ENCODE measurements around the gene ZNF318. TPM values are rescaled to one million over a fixed set of nuclear protein-coding genes. Genes with fewer than 3 reads are reported as not detected.
A peak's percentile ranks its signal among the peaks of the same experiment; 100 is the strongest.

The ZNF318 gene
- total RNA-seq, 1 donor from 2014 or later: 19.8 TPM

DNA sequence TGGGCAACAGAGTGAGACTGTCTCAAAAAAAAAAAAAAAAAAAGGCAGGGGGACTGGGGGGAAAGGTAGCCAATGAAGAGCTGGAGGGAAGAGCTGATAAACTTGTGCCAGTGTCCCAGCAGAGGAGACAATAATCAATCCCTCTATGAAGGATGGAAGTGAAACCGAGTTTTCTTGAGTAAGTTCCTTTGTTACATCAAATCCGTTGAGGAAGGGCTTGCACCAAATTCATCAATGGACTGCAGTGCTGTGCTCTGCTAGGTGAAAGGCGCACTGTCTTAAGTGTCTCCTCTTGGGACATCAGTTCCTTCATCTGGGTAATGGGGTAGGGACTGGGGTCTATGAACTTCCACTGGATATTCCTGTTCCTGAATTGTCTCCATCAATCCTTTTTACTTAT, 57.8 kb downstream of the ZNF318 start:
- Mint-ChIP-seq H3K9me3 (ENCODE audit: low read depth) (no peaks in the 10 kb centered on the region), H3K4me3 (ENCODE audit: unreplicated experiment) (no peak overlapping the region), H3K36me3 (ENCODE audit: low read depth) (peaks cover 2% of the 10 kb centered on the region), H3K27me3 (ENCODE audit: low read depth) (peaks cover 9% of the 10 kb centered on the region), H3K27ac (ENCODE audit: unreplicated experiment) (no peak overlapping the region), H3K4me1 (ENCODE audit: low read depth) (peaks cover 7% of the 10 kb centered on the region)
- no peak for DNase-seq (ENCODE audit: low spot score)
- TF ChIP-seq, protein P1, sequence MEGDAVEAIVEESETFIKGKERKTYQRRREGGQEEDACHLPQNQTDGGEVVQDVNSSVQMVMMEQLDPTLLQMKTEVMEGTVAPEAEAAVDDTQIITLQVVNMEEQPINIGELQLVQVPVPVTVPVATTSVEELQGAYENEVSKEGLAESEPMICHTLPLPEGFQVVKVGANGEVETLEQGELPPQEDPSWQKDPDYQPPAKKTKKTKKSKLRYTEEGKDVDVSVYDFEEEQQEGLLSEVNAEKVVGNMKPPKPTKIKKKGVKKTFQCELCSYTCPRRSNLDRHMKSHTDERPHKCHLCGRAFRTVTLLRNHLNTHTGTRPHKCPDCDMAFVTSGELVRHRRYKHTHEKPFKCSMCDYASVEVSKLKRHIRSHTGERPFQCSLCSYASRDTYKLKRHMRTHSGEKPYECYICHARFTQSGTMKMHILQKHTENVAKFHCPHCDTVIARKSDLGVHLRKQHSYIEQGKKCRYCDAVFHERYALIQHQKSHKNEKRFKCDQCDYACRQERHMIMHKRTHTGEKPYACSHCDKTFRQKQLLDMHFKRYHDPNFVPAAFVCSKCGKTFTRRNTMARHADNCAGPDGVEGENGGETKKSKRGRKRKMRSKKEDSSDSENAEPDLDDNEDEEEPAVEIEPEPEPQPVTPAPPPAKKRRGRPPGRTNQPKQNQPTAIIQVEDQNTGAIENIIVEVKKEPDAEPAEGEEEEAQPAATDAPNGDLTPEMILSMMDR (IDR thresholded peaks at IDR 0.05): no peak

DNA sequence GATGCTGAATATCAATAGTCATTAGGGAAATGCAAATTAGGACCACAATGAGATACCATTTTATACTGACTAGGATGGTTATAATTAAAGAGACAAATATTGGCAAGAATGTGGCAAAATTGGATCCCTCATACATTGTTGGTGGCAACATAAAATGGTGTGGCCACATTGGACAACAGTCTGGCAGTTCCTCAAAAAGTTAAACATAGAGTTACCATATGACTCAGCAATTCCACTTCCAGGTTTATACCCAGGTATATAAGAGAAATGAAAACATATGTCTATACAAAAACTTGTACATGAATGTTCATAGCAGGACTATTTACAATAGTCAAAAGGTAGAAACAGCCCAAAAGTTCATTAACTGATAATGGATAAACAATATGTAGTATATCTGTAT, 58.8 kb downstream of the ZNF318 start:
- Mint-ChIP-seq H3K27me3 (ENCODE audit: low read depth) (peaks cover 7% of the 10 kb centered on the region), H3K27ac (ENCODE audit: unreplicated experiment) (no peak overlapping the region), H3K9me3 (ENCODE audit: low read depth) (no peaks in the 10 kb centered on the region), H3K4me3 (ENCODE audit: unreplicated experiment) (no peak overlapping the region), H3K4me1 (ENCODE audit: low read depth) (peaks cover 7% of the 10 kb centered on the region), H3K36me3 (ENCODE audit: low read depth) (no peaks in the 10 kb centered on the region)
- DNase-seq (ENCODE audit: low spot score): no peak
- TF ChIP-seq, protein P1 (IDR thresholded peaks at IDR 0.05): no peak

DNA sequence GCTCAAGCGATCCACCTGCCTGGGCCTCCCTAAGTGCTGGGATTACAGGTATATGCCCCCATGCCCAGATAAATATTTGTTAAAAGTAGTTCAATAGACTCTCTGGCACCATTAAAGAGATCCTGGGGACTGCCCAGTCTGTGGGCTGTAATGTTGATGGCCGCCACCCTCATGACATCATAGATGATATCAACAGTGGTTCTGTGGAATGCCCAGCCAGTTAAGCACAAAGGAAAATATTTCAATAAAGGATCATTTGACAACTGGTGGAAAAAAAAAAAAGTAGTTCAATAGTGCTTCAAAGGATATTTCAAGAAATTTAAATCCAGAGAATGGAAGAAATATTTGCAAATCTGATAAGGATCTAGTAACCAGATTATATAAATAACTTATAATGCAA, 59.3 kb downstream of the ZNF318 start:
- H3K4me3 Mint-ChIP-seq (ENCODE audit: unreplicated experiment): no peak overlapping the region
- DNase-seq (ENCODE audit: low spot score): no peak
- peaks cover 7% of the 10 kb centered on the region for H3K4me1 Mint-ChIP-seq (ENCODE audit: low read depth)
- TF ChIP-seq, protein P1 (IDR thresholded peaks at IDR 0.05): no peak
- H3K27me3 Mint-ChIP-seq (ENCODE audit: low read depth): peaks cover 7% of the 10 kb centered on the region
- H3K9me3 Mint-ChIP-seq (ENCODE audit: low read depth): no peaks in the 10 kb centered on the region
- no peaks in the 10 kb centered on the region for H3K36me3 Mint-ChIP-seq (ENCODE audit: low read depth)
- no peak overlapping the region for H3K27ac Mint-ChIP-seq (ENCODE audit: unreplicated experiment)

DNA sequence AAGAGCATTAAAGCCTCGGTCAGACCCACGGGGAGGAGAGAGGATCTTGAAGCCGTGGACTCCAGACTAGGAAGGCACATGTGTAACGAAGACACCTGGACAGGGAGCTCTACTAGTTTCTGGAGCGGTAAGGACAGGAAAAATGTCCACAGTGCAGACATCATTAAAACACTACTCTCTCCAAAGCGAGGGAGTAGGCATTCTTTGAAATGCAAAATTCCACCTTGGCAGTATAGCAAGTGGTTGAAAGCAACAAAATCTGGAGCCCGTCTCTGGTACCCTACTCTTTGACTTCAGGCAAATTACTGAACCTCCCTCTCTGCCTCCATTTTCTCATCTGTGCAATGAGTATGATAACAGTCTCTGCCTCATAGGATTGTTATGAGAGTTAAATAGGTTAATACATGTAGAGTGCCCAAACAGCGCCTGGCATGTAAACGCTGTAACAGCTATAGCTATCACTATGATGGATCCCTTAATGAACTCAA, 60.4 kb downstream of the ZNF318 start:
- H3K27ac Mint-ChIP-seq (ENCODE audit: unreplicated experiment): no peak overlapping the region
- H3K9me3 Mint-ChIP-seq (ENCODE audit: low read depth): no peaks in the 10 kb centered on the region
- no peak for DNase-seq (ENCODE audit: low spot score)
- no peaks in the 10 kb centered on the region for H3K36me3 Mint-ChIP-seq (ENCODE audit: low read depth)
- H3K4me3 Mint-ChIP-seq (ENCODE audit: unreplicated experiment): peak overlapping the region; percentile 66
- TF ChIP-seq, protein P1 (IDR thresholded peaks at IDR 0.05): no peak
- H3K27me3 Mint-ChIP-seq (ENCODE audit: low read depth): peaks cover 7% of the 10 kb centered on the region
- peaks cover 7% of the 10 kb centered on the region for H3K4me1 Mint-ChIP-seq (ENCODE audit: low read depth)

DNA sequence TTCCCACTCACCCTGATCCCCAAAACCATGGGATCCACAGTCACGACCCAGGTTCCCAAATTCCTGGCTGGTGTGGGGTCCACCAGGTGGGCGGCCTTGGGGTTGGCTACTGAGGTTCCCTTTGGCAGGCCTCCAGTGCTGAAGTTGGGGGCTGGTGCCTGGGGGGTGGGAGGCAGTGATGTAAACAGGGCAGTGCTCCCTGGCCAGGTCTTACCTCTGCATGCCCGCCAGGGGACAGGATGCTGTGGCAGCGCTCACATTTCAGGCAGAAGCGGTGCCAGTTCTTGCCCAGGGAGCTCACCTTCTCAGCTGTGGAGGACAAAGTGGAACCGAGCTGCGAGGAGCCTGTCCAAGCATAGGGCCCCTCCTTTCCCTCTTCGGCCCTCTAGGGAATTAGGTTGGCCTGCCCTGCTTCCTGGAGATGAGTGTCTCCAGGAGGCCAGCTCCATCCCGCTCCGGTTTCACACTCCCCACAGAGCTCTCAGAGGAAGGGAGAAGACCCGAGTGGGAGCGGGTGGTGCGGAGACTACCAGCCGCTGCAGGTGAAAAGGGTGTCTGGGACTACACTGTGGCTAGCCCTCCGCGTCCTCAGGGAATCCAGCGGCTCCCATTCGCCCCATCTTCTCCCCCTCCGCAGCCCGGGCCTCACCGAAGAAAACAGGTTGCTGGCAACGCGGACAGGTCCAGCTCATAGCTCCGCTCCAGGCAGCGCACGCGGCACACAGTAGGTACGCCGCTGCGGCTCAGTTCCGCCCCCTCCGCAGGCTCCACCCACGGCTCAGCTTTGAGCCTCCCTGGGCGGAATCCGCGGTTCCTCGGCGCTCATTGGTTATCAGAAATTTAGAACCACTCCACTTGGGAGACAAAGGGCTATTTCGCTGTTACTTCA, 61.1 kb downstream of the ZNF318 start, which contains the start of gene CRIP3:
Gene CRIP3 (minus strand): TSS at position 726 of the 889 bp plus-strand sequence. CDS start 34 bp downstream, at position 692.
- H3K36me3 Mint-ChIP-seq (ENCODE audit: low read depth): no peaks in the 10 kb centered on the region
- H3K4me3 Mint-ChIP-seq (ENCODE audit: unreplicated experiment): peak within 1 kb of the TSS; percentile 66
- TF ChIP-seq, protein P1 (IDR thresholded peaks at IDR 0.05): peak; percentile 60
- no peaks in the 10 kb centered on the region for H3K9me3 Mint-ChIP-seq (ENCODE audit: low read depth)
- DNase-seq (ENCODE audit: low spot score): no peak
- H3K4me1 Mint-ChIP-seq (ENCODE audit: low read depth): peaks cover 7% of the 10 kb centered on the region
- peaks cover 7% of the 10 kb centered on the region for H3K27me3 Mint-ChIP-seq (ENCODE audit: low read depth)
- H3K27ac Mint-ChIP-seq (ENCODE audit: unreplicated experiment): no peak within 1 kb of the TSS

All from chondrocyte (in vitro differentiated cells).